Endodermal cell (in vitro differentiated cells): ENCODE measurements around the gene POLR3F. TPM values are rescaled to one million over a fixed set of nuclear protein-coding genes. Genes with fewer than 3 reads are reported as not detected.

Experiments
- DNase-seq: peaks from one replicate; pipeline ENCODE4 v3.0.0-alpha.2; 2017
- H3K27ac ChIP-seq: 2 replicates; pipeline ENCODE4 v1.5.1; 2013; ENCODE audit warnings: mild to moderate bottlenecking, low read depth, low read length, moderate library complexity
- H3K27me3 ChIP-seq: 2 replicates; pipeline ENCODE4 v1.6.1; 2013; ENCODE audit warnings: mild to moderate bottlenecking, low read length, moderate library complexity; ENCODE audit not compliant: insufficient read depth, control insufficient read depth, poor library complexity, severe bottlenecking
- H3K36me3 ChIP-seq: 2 replicates; pipeline ENCODE4 v1.7.0; 2013; ENCODE audit warnings: mild to moderate bottlenecking, low read length, moderate library complexity; ENCODE audit not compliant: control insufficient read depth, insufficient read depth
- H3K4me1 ChIP-seq: one replicate; pipeline ENCODE4 v1.7.0; 2013; ENCODE audit warnings: low read length; ENCODE audit not compliant: control insufficient read depth, insufficient read depth
- H3K4me3 ChIP-seq: 2 replicates; pipeline ENCODE4 v1.5.1; 2013; ENCODE audit warnings: mild to moderate bottlenecking, low read length, moderate library complexity
- H3K9ac ChIP-seq: 2 replicates; pipeline ENCODE4 v1.6.1; 2013; ENCODE audit warnings: mild to moderate bottlenecking, low read length, moderate library complexity; ENCODE audit not compliant: poor library complexity, severe bottlenecking; ENCODE audit errors: extremely low read depth
- H3K9me3 ChIP-seq: 2 replicates; pipeline ENCODE4 v1.6.1; 2013; ENCODE audit warnings: mild to moderate bottlenecking, low read length, moderate library complexity; ENCODE audit not compliant: control insufficient read depth
- H3K27ac Mint-ChIP-seq: 2 replicates; pipeline ENCODE4 v1.8.0; 2020; ENCODE audit warnings: mixed read lengths
- H3K27me3 Mint-ChIP-seq: 2 replicates; pipeline ENCODE4 v1.8.0; 2021; ENCODE audit warnings: mild to moderate bottlenecking, mixed read lengths; ENCODE audit not compliant: insufficient read depth
- H3K36me3 Mint-ChIP-seq: 2 replicates; pipeline ENCODE4 v1.8.0; 2020; ENCODE audit warnings: low read depth, mixed read lengths
- H3K4me1 Mint-ChIP-seq: 2 replicates; pipeline ENCODE4 v1.8.0; 2020; ENCODE audit warnings: mixed read lengths
- H3K4me3 Mint-ChIP-seq: 2 replicates; pipeline ENCODE4 v1.8.0; 2020; ENCODE audit warnings: mild to moderate bottlenecking, moderate library complexity, mixed read lengths
- H3K9me3 Mint-ChIP-seq: 2 replicates; pipeline ENCODE4 v1.8.0; 2020; ENCODE audit warnings: mild to moderate bottlenecking, mixed read lengths
- CTCF ChIP-seq: fragments of 200-600 bp; sonication (generic); conservative IDR thresholded peaks from 2 replicates; pipeline ENCODE4 v1.5.0; 2021; ENCODE audit warnings: antibody characterized with exemption, mild to moderate bottlenecking
- WGBS, 2 experiments: methylation state at CpG; one replicate each; pipeline versions ENCODE4 v1.1.5 to v1.1.7; 2013; ENCODE audit warnings: missing lambda C conversion rate in 2 of 2, mixed read lengths in 1 of 2; ENCODE audit not compliant: insufficient coverage in 1 of 2, insufficient read length in 1 of 2; 5-methylcytosine and 5-hydroxymethylcytosine counted together
- total RNA-seq, 2 donors: library from RNA; stranded (reverse); fragmentation: NEBNext Ultra II Directional in 1 of 2; extraction: Animal tissue kit (Norgen Biotek cat#: 25700) in 1 of 2; gene quantifications; 2 replicates in 1 of 2; 3 replicates in 1 of 2; pipeline ENCODE4 v1.2.1, GENCODE V29; 2021

POLR3F gene
- total RNA-seq, 2 donors from 2014 or later: 14.1 to 17.0 TPM

- H3K4me1 Mint-ChIP-seq: peaks cover 15% of the 10 kb centered on the region
- DNase-seq: peak; percentile 99
- peaks cover 27% of the 10 kb centered on the region for H3K36me3 Mint-ChIP-seq
- TF ChIP-seq CTCF: no peak
- H3K27ac Mint-ChIP-seq: peak within 1 kb of the TSS; percentile 100
- Histone ChIP-seq H3K4me3 (peak within 1 kb of the TSS; percentile 99), H3K36me3 (peaks cover 30% of the 10 kb centered on the region), H3K27me3 (no peaks in the 10 kb centered on the region), H3K27ac (peak within 1 kb of the TSS; percentile 98), H3K9ac (peak within 1 kb of the TSS; percentile 85), H3K9me3 (no peaks in the 10 kb centered on the region), H3K4me1 (no peaks in the 10 kb centered on the region)
- H3K4me3 Mint-ChIP-seq: peak within 1 kb of the TSS; percentile 99
- WGBS, 2 experiments: 0% methylated on average over 35 to 68 of the region's 69 CpGs
- peaks cover 5% of the 10 kb centered on the region for H3K27me3 Mint-ChIP-seq
- no peaks in the 10 kb centered on the region for H3K9me3 Mint-ChIP-seq
Measured at GRCh38 chr20:18507218-18508191, 40.3 kb downstream of the POLR3F start, which contains the start of gene SEC23B. TSS of gene SEC23B (plus strand) at chr20:18507940. CDS start at chr20:18510836, 2,896 bp downstream.

- H3K9ac ChIP-seq: no peak overlapping the region
- no peaks in the 10 kb centered on the region for H3K4me1 ChIP-seq
- Mint-ChIP-seq H3K36me3 (peaks cover 57% of the 10 kb centered on the region), H3K4me1 (peaks cover 14% of the 10 kb centered on the region), H3K9me3 (no peaks in the 10 kb centered on the region), H3K27me3 (no peaks in the 10 kb centered on the region), H3K4me3 (no peak overlapping the region), H3K27ac (no peak overlapping the region)
- no peaks in the 10 kb centered on the region for H3K9me3 ChIP-seq
- H3K4me3 ChIP-seq: no peak overlapping the region
- WGBS, 2 experiments: 89% methylated on average over 1 of the region's 1 CpG; no CpG with 5 or more reads in 1 of the 2 experiments
- H3K27ac ChIP-seq: no peak overlapping the region
- H3K36me3 ChIP-seq: peaks cover 62% of the 10 kb centered on the region
- no peak for TF ChIP-seq CTCF
- DNase-seq: no peak
- no peaks in the 10 kb centered on the region for H3K27me3 ChIP-seq
Measured at GRCh38 chr20:18511571-18511970, 44.4 kb downstream of the POLR3F start.

DNA sequence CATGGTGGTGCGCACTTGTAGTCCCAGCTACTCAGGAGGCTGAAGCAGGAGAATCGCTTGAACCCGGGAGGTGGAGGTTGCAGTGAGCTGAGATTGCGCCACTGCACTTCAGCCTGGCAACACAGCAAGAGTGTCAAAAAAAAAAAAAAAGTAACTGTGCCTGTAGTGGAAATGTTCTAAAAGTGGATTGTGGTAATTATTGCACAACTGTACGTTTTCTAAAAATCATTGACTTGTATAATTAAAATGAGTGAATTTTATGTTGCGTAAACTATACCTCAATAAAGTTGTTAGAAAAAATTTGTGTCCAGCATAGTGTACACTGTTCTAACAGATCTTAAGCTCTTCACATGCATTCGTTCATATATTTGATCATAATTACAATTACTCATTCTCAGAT, 46.0 kb downstream of the POLR3F start:
- Mint-ChIP-seq H3K9me3 (no peaks in the 10 kb centered on the region), H3K27me3 (no peaks in the 10 kb centered on the region), H3K27ac (no peak overlapping the region), H3K4me3 (no peak overlapping the region), H3K4me1 (peaks cover 7% of the 10 kb centered on the region), H3K36me3 (peaks cover 57% of the 10 kb centered on the region)
- Histone ChIP-seq H3K36me3 (peaks cover 69% of the 10 kb centered on the region), H3K9me3 (no peaks in the 10 kb centered on the region), H3K4me3 (no peak overlapping the region), H3K27me3 (no peaks in the 10 kb centered on the region), H3K9ac (no peak overlapping the region), H3K27ac (no peak overlapping the region), H3K4me1 (no peaks in the 10 kb centered on the region)
- 91 to 93% methylated on average over 5 to 7 of the region's 7 CpGs for WGBS, 2 experiments
- no peak for DNase-seq
- TF ChIP-seq CTCF: no peak
